Mucosa of descending colon (tissue), 3 donors: ENCODE measurements around the gene PGM3. TPM values are rescaled to one million over a fixed set of nuclear protein-coding genes. Genes with fewer than 3 reads are reported as not detected.

Source experiments
- ATAC-seq: fragments of 200-7000 bp; cut with Tn5 transposase; one replicate; pipeline ENCODE4 v1.9.1; 2020; ENCODE audit warnings: mild to moderate bottlenecking, moderate library complexity
- DNase-seq, 3 donors: peaks; one replicate each; pipeline ENCODE4 v3.0.0-alpha.2; 2020
- H3K36me3 ChIP-seq: fragments of 200-600 bp; one replicate; pipeline ENCODE4 v1.8.0; 2021; ENCODE audit warnings: low read depth, mild to moderate bottlenecking
- H3K4me1 ChIP-seq: fragments of 200-600 bp; one replicate; pipeline ENCODE4 v1.8.0; 2021; ENCODE audit warnings: low read depth, mild to moderate bottlenecking
- H3K4me3 ChIP-seq: fragments of 200-600 bp; one replicate; pipeline ENCODE4 v1.8.0; 2021; ENCODE audit warnings: mild to moderate bottlenecking
- H3K9me3 ChIP-seq: fragments of 200-600 bp; one replicate; pipeline ENCODE4 v1.8.0; 2021; ENCODE audit warnings: mild to moderate bottlenecking
- intact Hi-C, 2 donors: fragments of 100-400 bp; cut with DNase I in 1 of 2; cut with micrococcal nuclease in 1 of 2; formaldehyde crosslinking; loops; one replicate each; pipeline versions ENCODE4 v1.11.0 to v1.11.1; 2022; cut with DNase I, micrococcal nuclease
- total RNA-seq, 3 donors: library from RNA; stranded (reverse); fragmentation: NEBNext Ultra II Directional in 2 of 3; extraction: Animal tissue kit (Norgen Biotek cat#: 25700) in 2 of 3; gene quantifications; one replicate each; pipeline versions ENCODE4 v1.2.1 to v1.2.4, GENCODE V29; 2021 to 2023
- TF ChIP-seq, protein P1 (sequence below): fragments of 200-600 bp; IDR thresholded peaks from one replicate; pipeline ENCODE4 v1.8.0; 2022; ENCODE audit warnings: antibody characterized with exemption, mild to moderate bottlenecking
- donor health status: DM: no; HTN: no; CAD: no; lungs with moderate emphysema.
- donor health status: DM: no; HTN: no; CAD: no.
- donor health status: DM: no; HTN: yes; CAD: no.

PGM3 gene
- total RNA-seq, 3 donors from 2014 or later = 29.2 to 37.6 (median 30.7) TPM

- no peaks in the 10 kb centered on the region for H3K4me1 ChIP-seq
- TF ChIP-seq, protein P1, sequence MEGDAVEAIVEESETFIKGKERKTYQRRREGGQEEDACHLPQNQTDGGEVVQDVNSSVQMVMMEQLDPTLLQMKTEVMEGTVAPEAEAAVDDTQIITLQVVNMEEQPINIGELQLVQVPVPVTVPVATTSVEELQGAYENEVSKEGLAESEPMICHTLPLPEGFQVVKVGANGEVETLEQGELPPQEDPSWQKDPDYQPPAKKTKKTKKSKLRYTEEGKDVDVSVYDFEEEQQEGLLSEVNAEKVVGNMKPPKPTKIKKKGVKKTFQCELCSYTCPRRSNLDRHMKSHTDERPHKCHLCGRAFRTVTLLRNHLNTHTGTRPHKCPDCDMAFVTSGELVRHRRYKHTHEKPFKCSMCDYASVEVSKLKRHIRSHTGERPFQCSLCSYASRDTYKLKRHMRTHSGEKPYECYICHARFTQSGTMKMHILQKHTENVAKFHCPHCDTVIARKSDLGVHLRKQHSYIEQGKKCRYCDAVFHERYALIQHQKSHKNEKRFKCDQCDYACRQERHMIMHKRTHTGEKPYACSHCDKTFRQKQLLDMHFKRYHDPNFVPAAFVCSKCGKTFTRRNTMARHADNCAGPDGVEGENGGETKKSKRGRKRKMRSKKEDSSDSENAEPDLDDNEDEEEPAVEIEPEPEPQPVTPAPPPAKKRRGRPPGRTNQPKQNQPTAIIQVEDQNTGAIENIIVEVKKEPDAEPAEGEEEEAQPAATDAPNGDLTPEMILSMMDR = no peak
- no peaks in the 10 kb centered on the region for H3K36me3 ChIP-seq
- no peak for DNase-seq
- ATAC-seq = no peak
- intact Hi-C loops = no loop called here
- no peaks in the 10 kb centered on the region for H3K9me3 ChIP-seq
- H3K4me3 ChIP-seq = no peak overlapping the region
Observed at GRCh38 chr6:83126807-83127206, 66.3 kb downstream of the PGM3 start.

DNA sequence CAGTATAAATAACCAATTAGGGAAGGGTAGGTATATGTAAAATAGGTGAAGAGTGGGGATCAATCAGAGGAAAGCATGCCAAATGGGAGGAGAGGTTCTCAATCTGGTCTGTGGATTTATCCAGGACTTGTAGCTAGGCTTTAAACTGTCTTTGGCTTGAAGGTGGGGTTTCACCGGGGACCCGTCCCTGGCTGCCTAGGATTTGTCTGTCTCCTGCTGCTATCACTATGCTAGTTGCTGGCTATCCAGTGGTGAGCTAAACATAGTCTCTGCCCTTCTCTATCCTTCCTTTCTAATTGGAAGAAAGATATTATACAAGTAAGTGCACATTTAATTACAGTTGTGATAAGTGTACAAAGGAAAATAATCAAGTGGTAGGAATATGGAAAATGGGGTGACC is 66.8 kb downstream of the PGM3 start:
- DNase-seq = no peak
- intact Hi-C loops = no loop called here
- Histone ChIP-seq H3K4me3 (no peak overlapping the region), H3K36me3 (no peaks in the 10 kb centered on the region), H3K4me1 (no peaks in the 10 kb centered on the region), H3K9me3 (no peaks in the 10 kb centered on the region)
- TF ChIP-seq, protein P1 = no peak
- ATAC-seq = no peak

DNA sequence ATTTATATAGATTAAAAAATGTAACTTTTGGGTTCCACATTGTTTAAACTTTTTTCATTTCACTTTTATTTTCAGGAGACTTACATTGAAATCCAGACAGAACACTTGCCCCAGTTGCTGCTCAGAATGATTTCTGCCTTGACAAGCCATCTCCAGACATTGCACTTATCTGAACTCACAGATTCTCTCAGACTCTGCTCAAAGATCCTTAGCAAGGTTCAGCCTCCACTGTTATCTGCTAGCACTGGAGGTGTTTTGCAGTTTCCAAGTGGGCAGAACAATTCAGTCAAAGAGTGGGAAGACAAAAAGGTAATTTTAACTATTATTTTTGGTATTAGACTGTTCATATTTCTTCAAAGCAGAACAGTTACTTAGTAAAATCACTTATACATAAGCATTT is 67.6 kb downstream of the PGM3 start:
- Histone ChIP-seq H3K4me1 (no peaks in the 10 kb centered on the region), H3K36me3 (peaks cover 3% of the 10 kb centered on the region), H3K4me3 (no peak overlapping the region), H3K9me3 (no peaks in the 10 kb centered on the region)
- ATAC-seq = no peak
- no peak for DNase-seq
- intact Hi-C loops = no loop called here
- TF ChIP-seq, protein P1 = no peak

DNA sequence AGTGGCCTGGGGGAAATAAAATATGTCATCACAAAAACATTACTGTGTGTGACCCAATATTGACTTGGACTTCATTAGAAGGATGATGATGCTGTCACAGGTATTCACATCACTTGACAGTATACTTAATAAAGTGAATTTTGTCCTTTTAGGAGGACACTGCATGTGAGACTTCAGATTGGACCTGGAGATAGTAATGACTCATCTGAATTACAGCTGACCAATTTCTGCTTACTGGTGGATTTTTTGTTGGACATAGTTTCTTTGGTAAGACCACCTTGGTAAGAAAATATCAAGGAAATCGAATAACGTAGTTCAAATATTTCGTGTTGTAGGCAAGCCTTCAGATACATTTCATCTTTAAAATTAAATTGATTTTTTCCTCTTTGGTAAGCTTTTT is 68.5 kb downstream of the PGM3 start:
- no peaks in the 10 kb centered on the region for H3K4me1 ChIP-seq
- H3K36me3 ChIP-seq = peaks cover 5% of the 10 kb centered on the region
- TF ChIP-seq, protein P1 = no peak
- no peak for ATAC-seq
- intact Hi-C loops = no loop called here
- H3K4me3 ChIP-seq = no peak overlapping the region
- H3K9me3 ChIP-seq = no peaks in the 10 kb centered on the region
- no peak for DNase-seq

- H3K36me3 ChIP-seq = peaks cover 5% of the 10 kb centered on the region
- no peaks in the 10 kb centered on the region for H3K9me3 ChIP-seq
- H3K4me3 ChIP-seq = no peak overlapping the region
- no peak for DNase-seq
- TF ChIP-seq, protein P1 = no peak
- intact Hi-C loops = no loop called here
- H3K4me1 ChIP-seq = no peaks in the 10 kb centered on the region
- ATAC-seq = no peak
Observed at GRCh38 chr6:83119742-83120300, 73.2 kb downstream of the PGM3 start.

DNA sequence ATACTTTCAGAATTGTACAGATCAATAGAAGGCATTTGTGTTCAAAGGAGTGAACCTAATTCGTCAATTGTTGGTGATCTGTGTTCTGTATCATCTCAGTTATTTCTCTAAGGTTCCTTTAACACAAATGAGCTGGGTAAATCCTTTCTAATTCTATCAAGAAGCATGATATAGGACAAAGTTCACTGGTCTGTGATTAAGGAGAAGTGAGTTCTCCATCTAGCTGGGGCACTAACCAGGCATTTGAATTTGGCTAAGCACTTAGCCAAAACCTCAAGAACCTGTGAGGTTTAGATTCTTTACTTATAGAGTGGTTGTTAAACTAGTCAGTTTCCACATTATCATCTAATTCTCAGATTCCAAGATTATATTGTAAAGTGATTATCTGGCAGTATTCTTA is 75.3 kb downstream of the PGM3 start:
- intact Hi-C loops = no loop called here
- Histone ChIP-seq H3K4me3 (no peak overlapping the region), H3K9me3 (no peaks in the 10 kb centered on the region), H3K4me1 (no peaks in the 10 kb centered on the region), H3K36me3 (peaks cover 5% of the 10 kb centered on the region)
- DNase-seq = no peak
- TF ChIP-seq, protein P1 = no peak
- ATAC-seq = no peak
